Common myeloid progenitor, CD34-positive (primary cell): Measurements from ENCODE around the gene PSMD9.

Experiments
- CTCF ChIA-PET: fragments of 350-600 bp; sonication (Branson Sonifier 250); formaldehyde crosslinking; loops from one replicate; lab custom pipeline; 2021; ENCODE audit warnings: antibody characterized with exemption; lab: Charles Lee
- POLR2A ChIA-PET: fragments of 350-600 bp; sonication (Branson Sonifier 250); formaldehyde crosslinking; loops from one replicate; lab custom pipeline; 2021; ENCODE audit warnings: antibody characterized with exemption; lab: Charles Lee
- DNase-seq, 3 donors: peaks; one replicate each; pipeline versions ENCODE4 v3.0.0 to v3.0.0-alpha.2; 2013
- H3K27ac ChIP-seq, 2 experiments: 1 replicate in 1 of 2; 2 replicates in 1 of 2; pipeline ENCODE4 v1.7.0; 2013; ENCODE audit warnings: inconsistent platforms in 2 of 2, low read length in 2 of 2, mild to moderate bottlenecking in 2 of 2, low read depth in 1 of 2, moderate library complexity in 1 of 2; ENCODE audit not compliant: severe bottlenecking in 2 of 2, insufficient read depth in 1 of 2, poor library complexity in 1 of 2
- H3K27me3 ChIP-seq, 5 experiments: replicated peaks in 2 of 5; 1 replicate in 3 of 5; 2 replicates in 2 of 5; pipeline versions ENCODE4 v1.6.1 to v1.7.0; 2013; ENCODE audit warnings: low read length in 4 of 5, mild to moderate bottlenecking in 2 of 5, moderate library complexity in 2 of 5, inconsistent platforms in 1 of 5; ENCODE audit not compliant: insufficient read depth in 5 of 5, control insufficient read depth in 4 of 5
- H3K36me3 ChIP-seq, 4 experiments: 1 replicate in 2 of 4; 2 replicates in 2 of 4; pipeline versions ENCODE4 v1.6.1 to v1.7.0; 2013; ENCODE audit warnings: low read length in 3 of 4, control low read depth in 1 of 4, mild to moderate bottlenecking in 1 of 4; ENCODE audit not compliant: control insufficient read depth in 4 of 4, insufficient read depth in 4 of 4
- H3K4me1 ChIP-seq, 4 experiments: 1 replicate in 3 of 4; 2 replicates in 1 of 4; pipeline versions ENCODE4 v1.6.1 to v1.7.1; 2013; ENCODE audit warnings: low read length in 3 of 4, mild to moderate bottlenecking in 3 of 4, control low read depth in 1 of 4, inconsistent platforms in 1 of 4, moderate library complexity in 1 of 4; ENCODE audit not compliant: control insufficient read depth in 4 of 4, insufficient read depth in 4 of 4; ENCODE audit errors: control extremely low read depth in 1 of 4
- H3K4me3 ChIP-seq, 7 experiments: 1 replicate in 4 of 7; 2 replicates in 3 of 7; pipeline versions ENCODE4 v1.5.1 to v1.7.0; 2013; ENCODE audit warnings: mild to moderate bottlenecking in 7 of 7, low read length in 6 of 7, moderate library complexity in 6 of 7, inconsistent platforms in 2 of 7, low read depth in 2 of 7, control low read depth in 1 of 7; ENCODE audit not compliant: insufficient read depth in 4 of 7, control insufficient read depth in 1 of 7; ENCODE audit errors: extremely low read depth in 1 of 7
- H3K9me3 ChIP-seq, 5 experiments: 1 replicate in 4 of 5; 2 replicates in 1 of 5; pipeline versions ENCODE4 v1.6.1 to v1.7.1; 2013; ENCODE audit warnings: low read length in 4 of 5, mild to moderate bottlenecking in 2 of 5, inconsistent platforms in 1 of 5, low read depth in 1 of 5, moderate library complexity in 1 of 5; ENCODE audit not compliant: control insufficient read depth in 4 of 5, insufficient read depth in 2 of 5; ENCODE audit errors: control extremely low read depth in 1 of 5
- WGBS: methylation state at CpG from one replicate; pipeline ENCODE4 v1.1.5; 2013; ENCODE audit not compliant: insufficient coverage; 5-methylcytosine and 5-hydroxymethylcytosine counted together

Gene PSMD9

GRCh38 chr12:121917950-121918678, 29.5 kb downstream of the PSMD9 start, which contains the start of gene CFAP251:
TSS of gene CFAP251 (plus strand) at chr12:121918592. CDS start at chr12:121921306, 2,714 bp downstream.
- Histone ChIP-seq H3K9me3 (no peaks in the 10 kb centered on the region), H3K36me3 (peaks cover 6 to 31% (median 16%) of the 10 kb centered on the region in 4 experiments), H3K4me1 (peaks cover 0 to 13% (median 12%) of the 10 kb centered on the region in 4 experiments), H3K4me3 (peak within 1 kb of the TSS in 6 of 7 experiments; percentile 48 to 72 (median 50)), H3K27ac (peak within 1 kb of the TSS; percentile 7 to 61), H3K27me3 (no peaks in the 10 kb centered on the region)
- peak; percentile 95 to 97 (median 97) for DNase-seq
- CTCF ChIA-PET: interaction anchor here (0.9 to 3.8 kb wide), 19 partner anchors 10 to 272 kb away, joined by 3 to 18 read pairs (median 3); partner anchors contain the start of gene BCL7A
- 22% methylated on average over 32 of the region's 41 CpGs for WGBS
- POLR2A ChIA-PET: interaction anchor here (0.6 to 1.5 kb wide), 2 partner anchors 106 to 243 kb away, joined by 3 to 7 read pairs; no protein-coding TSS in a partner anchor

- Histone ChIP-seq H3K4me1 (peaks cover 0 to 14% (median 12%) of the 10 kb centered on the region in 4 experiments), H3K9me3 (no peaks in the 10 kb centered on the region), H3K4me3 (peak overlapping the region in 6 of 7 experiments; percentile 3 to 72 (median 50)), H3K27me3 (no peaks in the 10 kb centered on the region), H3K36me3 (peaks cover 6 to 31% (median 16%) of the 10 kb centered on the region in 4 experiments), H3K27ac (peak overlapping the region; percentile 7 to 61)
- CTCF ChIA-PET: interaction anchor here (0.9 to 3.8 kb wide), 18 partner anchors 11 to 130 kb away, joined by 3 to 18 read pairs (median 3); partner anchors contain the start of gene BCL7A
- no peak for DNase-seq
- POLR2A ChIA-PET: interaction anchor here (0.6 to 1.5 kb wide), 2 partner anchors 105 to 242 kb away, joined by 3 to 7 read pairs; no protein-coding TSS in a partner anchor
- 29% methylated on average over 22 of the region's 22 CpGs for WGBS
Measured at GRCh38 chr12:121918679-121919038, 30.1 kb downstream of the PSMD9 start.

- H3K36me3 ChIP-seq: peaks cover 2 to 15% (median 8%) of the 10 kb centered on the region in 4 experiments
- no peaks in the 10 kb centered on the region for H3K27me3 ChIP-seq
- ChIA-PET POLR2A (no interaction called here), CTCF (interaction anchor here (1.4 kb wide), 1 partner anchor 48 kb away, joined by 3 read pairs; no protein-coding TSS in a partner anchor)
- peaks cover 0 to 19% (median 14%) of the 10 kb centered on the region in 4 experiments for H3K4me1 ChIP-seq
- H3K27ac ChIP-seq: no peak overlapping the region
- H3K4me3 ChIP-seq: no peak overlapping the region
- peak in 2 of 3 donors; percentile 39 to 45 for DNase-seq
- no peaks in the 10 kb centered on the region for H3K9me3 ChIP-seq
- no CpG with 5 or more reads among the region's 2 CpGs for WGBS
Measured at GRCh38 chr12:121921066-121921465, 32.5 kb downstream of the PSMD9 start.

GRCh38 chr12:121925358-121925695, 36.7 kb downstream of the PSMD9 start:
- Histone ChIP-seq H3K27ac (no peak overlapping the region), H3K4me3 (no peak overlapping the region), H3K27me3 (no peaks in the 10 kb centered on the region), H3K36me3 (no peaks in the 10 kb centered on the region), H3K4me1 (peaks cover 3 to 28% (median 18%) of the 10 kb centered on the region in 4 experiments), H3K9me3 (no peaks in the 10 kb centered on the region)
- CTCF ChIA-PET: interaction anchor here (0.9 to 1.7 kb wide), 3 partner anchors 81 to 198 kb away, joined by 3 to 4 read pairs (median 3); no protein-coding TSS in a partner anchor
- WGBS: 98% methylated on average over 5 of the region's 7 CpGs
- DNase-seq: no peak
- POLR2A ChIA-PET: interaction anchor here (0.5 kb wide), 1 partner anchor 14 kb away, joined by 3 read pairs; no protein-coding TSS in a partner anchor

GRCh38 chr12:121926874-121927706, 38.5 kb downstream of the PSMD9 start:
- ChIA-PET CTCF (interaction anchor here (1.5 to 1.7 kb wide), 2 partner anchors 42 to 85 kb away, joined by 3 to 4 read pairs; no protein-coding TSS in a partner anchor), POLR2A (no interaction called here)

GRCh38 chr12:121927813-121928212, 39.2 kb downstream of the PSMD9 start:
- no peaks in the 10 kb centered on the region for H3K27me3 ChIP-seq
- H3K4me1 ChIP-seq: peaks cover 3 to 27% (median 17%) of the 10 kb centered on the region in 4 experiments
- CTCF ChIA-PET: no interaction called here
- no peaks in the 10 kb centered on the region for H3K9me3 ChIP-seq
- H3K27ac ChIP-seq: peak overlapping the region in 1 of 2 experiments; percentile 41
- POLR2A ChIA-PET: no interaction called here
- 0% methylated on average over 4 of the region's 5 CpGs for WGBS
- no peaks in the 10 kb centered on the region for H3K36me3 ChIP-seq
- H3K4me3 ChIP-seq: no peak overlapping the region
- peak in 2 of 3 donors; percentile 55 to 71 for DNase-seq

More at GRCh38 chr12:121926874-121927706, 38.5 kb downstream of the PSMD9 start:
- Histone ChIP-seq H3K4me1 (peaks cover 3 to 27% (median 17%) of the 10 kb centered on the region in 4 experiments), H3K4me3 (no peak overlapping the region), H3K36me3 (no peaks in the 10 kb centered on the region), H3K27me3 (no peaks in the 10 kb centered on the region), H3K27ac (peak overlapping the region in 1 of 2 experiments; percentile 41), H3K9me3 (no peaks in the 10 kb centered on the region)
- WGBS: 33% methylated on average over 5 of the region's 7 CpGs
- DNase-seq: peak in 2 of 3 donors; percentile 76 to 83
